HCT116 (cell line): ENCODE data around the gene SERGEF.

Source experiments
- CEBPB ChIP-seq: IDR thresholded peaks from 2 replicates; pipeline ENCODE4 v1.6.1; 2012; ENCODE audit warnings: low read depth
- EZH2 ChIP-seq: fragments of 200-600 bp; sonication (generic); IDR thresholded peaks from 2 replicates; pipeline ENCODE4 v1.6.1; 2017; ENCODE audit warnings: antibody characterized with exemption, mixed run types
- EZH2phosphoT487 ChIP-seq: fragments of 200-600 bp; IDR thresholded peaks from 2 replicates; pipeline ENCODE4 v1.6.1; 2018; ENCODE audit warnings: antibody characterized with exemption, borderline replicate concordance
- POLR2A ChIP-seq: IDR thresholded peaks from 2 replicates; pipeline ENCODE4 v1.7.0; 2011; ENCODE audit warnings: borderline replicate concordance; ENCODE audit not compliant: insufficient read depth, insufficient read length; ENCODE audit errors: extremely low read depth
- POLR2AphosphoS5 ChIP-seq: IDR thresholded peaks from 2 replicates; pipeline ENCODE4 v1.6.1; 2011; ENCODE audit warnings: mild to moderate bottlenecking, low read depth, low read length, moderate library complexity
- RAD21 ChIP-seq: IDR thresholded peaks from 2 replicates; pipeline ENCODE4 v1.6.1; 2012; ENCODE audit warnings: low read depth, mild to moderate bottlenecking
- SP1 ChIP-seq: IDR thresholded peaks from 2 replicates; pipeline ENCODE4 v1.6.1; 2012; ENCODE audit warnings: low read depth
- SRF ChIP-seq: IDR thresholded peaks from 2 replicates; pipeline ENCODE4 v1.6.1; 2012; ENCODE audit warnings: low read depth
- TCF7L2 ChIP-seq: IDR thresholded peaks from 2 replicates; pipeline ENCODE4 v1.7.0; 2011; ENCODE audit warnings: borderline replicate concordance, inconsistent platforms; ENCODE audit not compliant: insufficient read depth, insufficient read length; ENCODE audit errors: extremely low read depth
- YY1 ChIP-seq: IDR thresholded peaks from 2 replicates; pipeline ENCODE4 v1.6.1; 2011; ENCODE audit warnings: low read length, low read depth, moderate library complexity, mild to moderate bottlenecking; ENCODE audit not compliant: insufficient replicate concordance; ENCODE audit errors: extremely low read depth
- ZFX ChIP-seq: fragments of 450-650 bp; IDR thresholded peaks from 2 replicates; pipeline ENCODE4 v1.6.1; 2017
- ZNF274 ChIP-seq: fragments of 200-500 bp; sonication (Bioruptor generic); IDR thresholded peaks from 2 replicates; pipeline ENCODE4 v1.6.1; 2014; ENCODE audit warnings: mild to moderate bottlenecking, low read depth, low read length, inconsistent platforms
- TF ChIP-seq, protein P1 (sequence below), 3 experiments: fragments of 200-600 bp in 1 of 3; sonication (generic) in 1 of 3; IDR thresholded peaks in 2 of 3; conservative IDR thresholded peaks in 1 of 3; 2 replicates each; pipeline ENCODE4 v1.5.1; 2012 to 2017; ENCODE audit warnings: low read depth in 2 of 3, low read length in 2 of 3, antibody characterized with exemption in 1 of 3, borderline replicate concordance in 1 of 3, control low read depth in 1 of 3, mild to moderate bottlenecking in 1 of 3, mixed read lengths in 1 of 3, mixed run types in 1 of 3, moderate library complexity in 1 of 3; ENCODE audit not compliant: insufficient read depth in 1 of 3
- TF ChIP-seq, protein P2 (sequence below): IDR thresholded peaks from 2 replicates; pipeline ENCODE4 v1.6.1; 2012

DNA sequence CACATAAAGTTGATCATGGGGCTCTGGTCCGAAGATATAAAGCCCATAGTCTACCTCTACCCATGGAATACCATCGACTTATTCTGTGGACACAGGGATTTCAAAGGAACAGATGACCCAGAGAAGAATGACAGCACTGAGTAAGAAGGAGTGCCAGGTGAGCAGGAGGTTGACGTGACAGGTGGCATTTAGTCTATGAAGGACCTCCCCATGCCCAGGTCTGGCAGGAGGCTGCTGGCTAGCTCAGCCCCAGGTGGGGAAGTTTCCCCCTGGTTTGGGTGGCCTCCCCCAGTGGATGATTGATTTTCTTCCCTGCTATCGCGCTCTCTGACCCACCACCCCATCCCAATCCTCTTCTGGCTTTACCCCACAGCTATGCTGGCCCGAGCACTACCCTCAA, 239.2 kb downstream of the SERGEF start:
- TF ChIP-seq EZH2: no peak
- TF ChIP-seq, protein P1, sequence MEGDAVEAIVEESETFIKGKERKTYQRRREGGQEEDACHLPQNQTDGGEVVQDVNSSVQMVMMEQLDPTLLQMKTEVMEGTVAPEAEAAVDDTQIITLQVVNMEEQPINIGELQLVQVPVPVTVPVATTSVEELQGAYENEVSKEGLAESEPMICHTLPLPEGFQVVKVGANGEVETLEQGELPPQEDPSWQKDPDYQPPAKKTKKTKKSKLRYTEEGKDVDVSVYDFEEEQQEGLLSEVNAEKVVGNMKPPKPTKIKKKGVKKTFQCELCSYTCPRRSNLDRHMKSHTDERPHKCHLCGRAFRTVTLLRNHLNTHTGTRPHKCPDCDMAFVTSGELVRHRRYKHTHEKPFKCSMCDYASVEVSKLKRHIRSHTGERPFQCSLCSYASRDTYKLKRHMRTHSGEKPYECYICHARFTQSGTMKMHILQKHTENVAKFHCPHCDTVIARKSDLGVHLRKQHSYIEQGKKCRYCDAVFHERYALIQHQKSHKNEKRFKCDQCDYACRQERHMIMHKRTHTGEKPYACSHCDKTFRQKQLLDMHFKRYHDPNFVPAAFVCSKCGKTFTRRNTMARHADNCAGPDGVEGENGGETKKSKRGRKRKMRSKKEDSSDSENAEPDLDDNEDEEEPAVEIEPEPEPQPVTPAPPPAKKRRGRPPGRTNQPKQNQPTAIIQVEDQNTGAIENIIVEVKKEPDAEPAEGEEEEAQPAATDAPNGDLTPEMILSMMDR (IDR thresholded peaks at IDR 0.05 in 2 of 3, conservative IDR thresholded peaks at IDR 0.05 in 1 of 3; ENCODE audit: borderline replicate concordance in 1 of 3, insufficient read depth in 1 of 3, low read depth in 2 of 3, low read length in 2 of 3): no peak
- no peak for TF ChIP-seq CEBPB
- TF ChIP-seq POLR2AphosphoS5: no peak
- TF ChIP-seq, protein P2, sequence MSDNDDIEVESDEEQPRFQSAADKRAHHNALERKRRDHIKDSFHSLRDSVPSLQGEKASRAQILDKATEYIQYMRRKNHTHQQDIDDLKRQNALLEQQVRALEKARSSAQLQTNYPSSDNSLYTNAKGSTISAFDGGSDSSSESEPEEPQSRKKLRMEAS: no peak
- no peak for TF ChIP-seq EZH2phosphoT487
- no peak for TF ChIP-seq POLR2A
- no peak for TF ChIP-seq SRF
- no peak for TF ChIP-seq SP1
- TF ChIP-seq RAD21: no peak
- TF ChIP-seq ZNF274: no peak
- TF ChIP-seq ZFX: no peak
- TF ChIP-seq YY1: no peak
- TF ChIP-seq TCF7L2: no peak
